ENCODE results near the gene FAM47B.

The FAM47B gene
- 0 to 0.33 (median 0) reads per million in 17 experiments for total RNA-seq

DNA sequence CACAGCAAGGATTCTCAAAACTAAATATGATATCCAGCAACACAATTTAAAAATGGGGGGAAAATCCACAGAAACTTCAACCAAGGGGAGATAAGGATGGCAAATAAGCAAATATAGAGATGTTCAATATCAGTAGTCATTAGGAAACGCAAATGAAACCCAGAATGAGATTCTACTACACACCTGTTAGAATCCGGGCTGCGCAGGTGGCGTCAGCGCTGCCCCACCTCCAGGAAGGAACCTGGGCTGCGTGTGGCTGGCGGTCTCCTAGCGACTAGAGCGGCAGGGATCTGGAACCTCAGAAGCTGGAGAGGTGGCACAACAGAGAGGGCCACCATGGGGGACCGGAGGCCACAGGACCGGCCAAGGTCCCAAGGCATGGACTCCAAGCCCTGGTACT, at the start of gene FAM47B:
Gene FAM47B (plus strand): TSS at position 301 of the 400 bp plus-strand sequence. CDS start 36 bp downstream, at position 337.
- DNase-seq: no peak

- DNase-seq: peak in 1 of 4 experiments; percentile 3
Observed at GRCh38 chrX:34893741-34894140, 48.9 kb upstream of the FAM47B start.

- DNase-seq: no peak
Observed at GRCh38 chrX:34900691-34901090, 41.9 kb upstream of the FAM47B start.

- no peak for DNase-seq
Observed at GRCh38 chrX:34901761-34902160, 40.8 kb upstream of the FAM47B start.

- no peak for DNase-seq
Observed at GRCh38 chrX:34903316-34903715, 39.3 kb upstream of the FAM47B start.

DNA sequence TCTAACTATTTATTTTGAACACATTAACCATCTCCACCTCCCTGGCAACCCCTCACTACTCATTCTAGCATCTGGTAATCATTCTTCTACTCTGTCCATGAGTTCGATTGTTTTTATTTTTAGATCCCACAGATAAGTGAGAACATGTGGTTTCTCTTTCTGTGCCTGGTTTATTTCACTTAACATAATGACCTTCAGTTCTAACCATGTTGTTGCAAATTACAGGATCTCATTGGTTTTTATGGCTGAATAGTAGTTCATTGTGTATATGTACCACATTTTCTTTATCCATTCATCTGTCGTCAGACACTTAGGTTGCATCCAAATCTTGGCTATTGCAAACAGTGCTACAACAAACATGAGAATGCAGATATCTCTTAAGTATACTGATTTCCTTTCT, 33.4 kb upstream of the FAM47B start:
- DNase-seq: no peak

- no peak for DNase-seq
Observed at GRCh38 chrX:34915463-34916225, 27.0 kb upstream of the FAM47B start.

- DNase-seq: no peak
Observed at GRCh38 chrX:34917146-34917545, 25.4 kb upstream of the FAM47B start.

DNA sequence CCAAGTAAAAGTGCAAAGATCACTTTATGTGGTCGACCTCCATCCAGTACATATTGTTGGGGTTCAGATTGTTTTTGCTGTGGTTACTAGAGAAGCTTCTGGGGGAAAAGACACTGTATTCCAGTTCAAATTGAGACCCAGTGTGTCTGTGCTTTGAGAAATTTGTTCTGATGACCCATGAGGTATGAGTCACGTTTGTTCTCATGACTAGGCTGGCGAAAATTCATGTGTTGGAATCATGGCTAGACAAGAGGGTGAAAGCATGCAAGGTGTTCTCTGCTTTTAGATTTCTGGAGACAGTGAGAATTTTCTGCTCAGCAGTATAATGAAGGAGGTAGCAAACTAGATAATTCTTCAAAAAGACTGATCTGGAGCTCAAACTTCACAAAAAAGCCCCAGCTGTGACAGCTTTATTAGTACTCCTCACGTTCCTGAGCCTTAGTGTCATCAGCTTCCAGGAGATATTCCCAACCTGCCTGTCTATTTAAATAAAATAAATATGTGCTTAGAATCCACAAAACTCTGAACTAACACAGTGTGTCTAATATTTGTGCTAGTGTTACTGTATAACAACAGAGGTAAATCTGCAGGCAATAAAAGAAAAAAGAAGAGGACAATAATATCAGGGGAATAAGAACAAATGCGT, 24.4 kb upstream of the FAM47B start:
- DNase-seq: no peak

GRCh38 chrX:34918856-34919255, 23.7 kb upstream of the FAM47B start:
- DNase-seq: no peak

- DNase-seq: no peak
Observed at GRCh38 chrX:34927866-34928265, 14.7 kb upstream of the FAM47B start.

DNA sequence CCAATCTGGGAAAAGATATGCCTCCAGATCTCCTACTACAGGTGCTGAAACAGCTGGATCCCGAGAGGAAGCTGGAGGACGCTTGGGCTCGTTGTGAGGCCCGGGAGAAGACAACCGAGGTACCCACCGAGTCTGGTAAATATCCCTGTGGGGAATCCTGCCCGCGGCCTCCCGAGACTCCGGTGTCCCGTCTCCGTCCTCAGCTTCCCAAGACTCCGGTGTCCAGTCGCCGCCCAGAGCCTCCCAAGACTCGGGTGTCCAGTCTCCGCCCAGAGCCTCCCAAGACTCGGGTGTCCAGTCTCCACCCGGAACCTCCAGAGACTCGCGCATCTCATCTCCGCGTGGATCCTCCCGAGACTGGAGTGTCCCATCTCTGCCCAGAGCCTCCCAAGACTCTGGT, 639 bp downstream of the FAM47B start:
- no peak for DNase-seq

- DNase-seq: no peak
Observed at GRCh38 chrX:34956916-34957315, 14.3 kb downstream of the FAM47B start.

GRCh38 chrX:34961662-34962061, 19.1 kb downstream of the FAM47B start:
- DNase-seq: no peak

GRCh38 chrX:34972206-34972605, 29.6 kb downstream of the FAM47B start:
- no peak for DNase-seq

DNA sequence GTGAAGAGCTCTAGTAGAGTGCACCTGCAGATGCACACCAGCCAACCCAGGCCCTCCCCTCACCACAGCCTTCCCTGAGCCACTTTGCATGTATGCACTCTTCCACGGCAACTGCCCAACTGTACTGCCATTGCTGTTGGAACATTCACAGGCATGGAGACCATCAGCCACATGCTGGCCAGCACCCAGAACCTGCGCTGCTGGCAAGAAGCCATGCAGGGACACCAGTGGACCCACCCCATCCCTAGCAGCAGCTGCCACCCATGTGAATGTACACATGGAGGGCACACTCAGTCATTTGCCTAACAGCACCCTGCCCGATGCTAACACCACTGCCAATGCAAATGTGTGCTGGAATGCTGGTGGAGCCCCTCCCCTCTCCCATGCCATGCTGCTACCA, 35.6 kb downstream of the FAM47B start:
- no peak for DNase-seq

DNA sequence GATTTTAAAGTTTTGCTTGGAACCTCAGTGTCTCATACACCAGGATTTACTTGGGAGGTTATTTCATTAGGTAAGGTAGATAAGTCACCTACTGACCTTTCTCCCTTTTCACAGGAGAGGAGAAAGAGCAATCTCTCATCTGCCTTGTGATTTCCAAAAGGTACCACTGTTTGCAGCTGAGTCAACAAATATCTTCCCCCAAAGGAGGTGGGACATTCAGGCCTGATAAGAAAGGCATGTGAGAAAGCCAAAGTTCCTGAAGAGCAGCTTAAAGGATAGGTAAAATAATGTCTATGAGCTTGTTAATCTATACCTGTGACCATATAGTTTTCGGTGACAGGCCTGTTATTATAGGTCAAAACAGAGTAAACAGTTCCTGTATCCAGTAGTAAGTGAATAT, 45.0 kb downstream of the FAM47B start:
- DNase-seq: no peak

Measured in suppressor macrophage (primary cell).